Measurements from ENCODE around the gene UBE2G1. TPM values are rescaled to one million over a fixed set of nuclear protein-coding genes. Genes with fewer than 3 reads are reported as not detected.

Gene UBE2G1
- total and polyA plus RNA-seq, 10 of the 15 experiments (the other 5 are each of a cell fraction or from before 2014, with no cell fraction given), result 24.4 to 139 (median 77.4) TPM

DNA sequence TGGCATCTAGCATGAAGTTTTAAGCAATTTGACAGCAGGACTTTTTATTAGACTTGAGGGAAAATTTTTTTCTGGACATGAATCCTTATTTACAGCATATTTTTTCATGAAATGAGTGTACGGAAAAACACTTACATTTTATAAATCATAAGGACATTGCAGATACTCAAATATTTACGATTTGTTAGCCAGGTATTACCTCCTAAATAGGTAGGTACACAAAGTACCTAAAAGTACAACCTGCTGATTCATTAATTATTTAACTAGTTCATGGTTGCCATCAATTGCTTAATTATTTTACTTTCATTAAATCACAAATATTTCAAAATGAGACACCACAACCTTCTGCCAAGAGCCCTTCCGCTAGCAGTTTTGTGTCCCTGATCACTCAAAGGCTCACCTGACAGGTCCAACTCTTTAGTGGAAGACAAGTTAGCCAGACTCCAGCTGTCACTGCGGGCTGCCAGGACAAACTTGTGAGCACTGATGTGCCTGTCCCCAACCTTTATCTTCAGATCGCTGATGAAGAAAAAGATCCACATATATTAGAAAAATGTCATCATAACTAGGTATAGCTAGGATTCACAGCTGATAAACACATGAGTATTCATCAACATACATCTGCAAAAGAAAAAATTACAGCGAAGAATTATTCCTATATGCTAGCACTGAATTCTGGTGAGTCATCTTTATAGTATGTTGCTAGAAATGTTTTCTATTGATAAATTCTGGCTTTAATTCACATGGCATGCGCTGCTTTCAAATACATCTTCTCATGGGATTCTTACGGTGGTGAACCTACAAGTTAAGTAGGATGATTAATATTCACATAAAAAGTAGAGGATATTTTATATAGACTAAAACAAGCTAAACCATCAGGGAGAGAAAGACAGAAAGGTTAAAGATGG lies 130.8 kb downstream of the UBE2G1 start:
- Histone ChIP-seq H3K27ac (ENCODE audit: control insufficient read depth, insufficient read depth) (no peak overlapping the region), H3K4me3 (no peak overlapping the region), H2AFZ (ENCODE audit: control insufficient read depth, low read depth, low read length) (no peak overlapping the region), H3K4me1 (ENCODE audit: control insufficient read depth, insufficient read depth, low read length) (no peaks in the 10 kb centered on the region), H3K9ac (ENCODE audit: control insufficient read depth, insufficient read depth, low read length) (no peak overlapping the region), H4K20me1 (ENCODE audit: control insufficient read depth, insufficient read depth) (no peaks in the 10 kb centered on the region), H3K36me3 (ENCODE audit: control insufficient read depth in 2 of 2, insufficient read depth in 2 of 2, low read length in 1 of 2) (peaks cover 3 to 35% of the 10 kb centered on the region in 2 experiments), H3K9me3 (replicated peaks; ENCODE audit: control insufficient read depth, insufficient read depth, low read length) (no peaks in the 10 kb centered on the region), H3K27me3 (replicated peaks in 1 of 2; ENCODE audit: control insufficient read depth in 2 of 2, insufficient read depth in 2 of 2, low read length in 1 of 2) (no peaks in the 10 kb centered on the region), H3K79me2 (ENCODE audit: control insufficient read depth, insufficient read depth, low read length) (no peaks in the 10 kb centered on the region), H3K4me2 (ENCODE audit: control insufficient read depth, insufficient read depth) (no peak overlapping the region)
- ChIA-PET SMC1A (ENCODE audit: uncharacterized antibody, unreplicated experiment) (interaction anchor here (1.8 kb wide), 1 partner anchor 20 kb away, joined by 7 read pairs; no protein-coding TSS in a partner anchor), CTCF (interaction anchor here (0.9 to 1.1 kb wide), 2 partner anchors 20 to 69 kb away, joined by 3 to 4 read pairs; no protein-coding TSS in a partner anchor), RAD21 (ENCODE audit: unreplicated experiment) (no interaction called here), POLR2A (interaction anchor here (0.6 kb wide), 1 partner anchor 15 kb away, joined by 4 read pairs; no protein-coding TSS in a partner anchor)
- BruUV-seq (replicated peaks), result no TSS peak
- ATAC-seq, result no peak
- intact Hi-C loops (cut with micrococcal nuclease; ENCODE audit: unreplicated experiment) (no loop called here), in situ Hi-C loops (cut with MboI) (no loop called here)
- TF ChIP-seq BCL11A (IDR thresholded peaks at IDR 0.05; ENCODE audit: low read depth, low read length) (no peak), CBX5 (IDR thresholded peaks at IDR 0.05; ENCODE audit: low read depth) (no peak), EP300 (IDR thresholded peaks at IDR 0.05; ENCODE audit: borderline replicate concordance in 1 of 2, control insufficient read depth in 1 of 2, low read depth in 2 of 2, low read length in 2 of 2) (no peak), RB1 (IDR thresholded peaks at IDR 0.05; ENCODE audit: borderline replicate concordance) (no peak), BMI1 (IDR thresholded peaks at IDR 0.05; ENCODE audit: borderline replicate concordance) (no peak), MEF2B (IDR thresholded peaks at IDR 0.05; ENCODE audit: partially characterized antibody, poor library complexity, severe bottlenecking) (no peak), HDAC2 (IDR thresholded peaks at IDR 0.05) (no peak), GABPA (IDR thresholded peaks at IDR 0.05; ENCODE audit: low read depth) (no peak), FOXM1 (IDR thresholded peaks at IDR 0.05; ENCODE audit: low read depth, low read length) (no peak), MXI1 (IDR thresholded peaks at IDR 0.05; ENCODE audit: low read depth, low read length) (no peak), IRF4 (IDR thresholded peaks at IDR 0.05; ENCODE audit: low read depth, low read length) (no peak)
- TF ChIP-seq, protein P1, sequence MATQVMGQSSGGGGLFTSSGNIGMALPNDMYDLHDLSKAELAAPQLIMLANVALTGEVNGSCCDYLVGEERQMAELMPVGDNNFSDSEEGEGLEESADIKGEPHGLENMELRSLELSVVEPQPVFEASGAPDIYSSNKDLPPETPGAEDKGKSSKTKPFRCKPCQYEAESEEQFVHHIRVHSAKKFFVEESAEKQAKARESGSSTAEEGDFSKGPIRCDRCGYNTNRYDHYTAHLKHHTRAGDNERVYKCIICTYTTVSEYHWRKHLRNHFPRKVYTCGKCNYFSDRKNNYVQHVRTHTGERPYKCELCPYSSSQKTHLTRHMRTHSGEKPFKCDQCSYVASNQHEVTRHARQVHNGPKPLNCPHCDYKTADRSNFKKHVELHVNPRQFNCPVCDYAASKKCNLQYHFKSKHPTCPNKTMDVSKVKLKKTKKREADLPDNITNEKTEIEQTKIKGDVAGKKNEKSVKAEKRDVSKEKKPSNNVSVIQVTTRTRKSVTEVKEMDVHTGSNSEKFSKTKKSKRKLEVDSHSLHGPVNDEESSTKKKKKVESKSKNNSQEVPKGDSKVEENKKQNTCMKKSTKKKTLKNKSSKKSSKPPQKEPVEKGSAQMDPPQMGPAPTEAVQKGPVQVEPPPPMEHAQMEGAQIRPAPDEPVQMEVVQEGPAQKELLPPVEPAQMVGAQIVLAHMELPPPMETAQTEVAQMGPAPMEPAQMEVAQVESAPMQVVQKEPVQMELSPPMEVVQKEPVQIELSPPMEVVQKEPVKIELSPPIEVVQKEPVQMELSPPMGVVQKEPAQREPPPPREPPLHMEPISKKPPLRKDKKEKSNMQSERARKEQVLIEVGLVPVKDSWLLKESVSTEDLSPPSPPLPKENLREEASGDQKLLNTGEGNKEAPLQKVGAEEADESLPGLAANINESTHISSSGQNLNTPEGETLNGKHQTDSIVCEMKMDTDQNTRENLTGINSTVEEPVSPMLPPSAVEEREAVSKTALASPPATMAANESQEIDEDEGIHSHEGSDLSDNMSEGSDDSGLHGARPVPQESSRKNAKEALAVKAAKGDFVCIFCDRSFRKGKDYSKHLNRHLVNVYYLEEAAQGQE (IDR thresholded peaks at IDR 0.05; ENCODE audit: low read depth, low read length), result no peak
- TF ChIP-seq, protein P2, sequence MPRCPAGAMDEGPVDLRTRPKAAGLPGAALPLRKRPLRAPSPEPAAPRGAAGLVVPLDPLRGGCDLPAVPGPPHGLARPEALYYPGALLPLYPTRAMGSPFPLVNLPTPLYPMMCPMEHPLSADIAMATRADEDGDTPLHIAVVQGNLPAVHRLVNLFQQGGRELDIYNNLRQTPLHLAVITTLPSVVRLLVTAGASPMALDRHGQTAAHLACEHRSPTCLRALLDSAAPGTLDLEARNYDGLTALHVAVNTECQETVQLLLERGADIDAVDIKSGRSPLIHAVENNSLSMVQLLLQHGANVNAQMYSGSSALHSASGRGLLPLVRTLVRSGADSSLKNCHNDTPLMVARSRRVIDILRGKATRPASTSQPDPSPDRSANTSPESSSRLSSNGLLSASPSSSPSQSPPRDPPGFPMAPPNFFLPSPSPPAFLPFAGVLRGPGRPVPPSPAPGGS (IDR thresholded peaks at IDR 0.05; ENCODE audit: borderline replicate concordance, insufficient read depth, low read depth, low read length, poor library complexity, severe bottlenecking), result no peak
- TF ChIP-seq, protein P3, sequence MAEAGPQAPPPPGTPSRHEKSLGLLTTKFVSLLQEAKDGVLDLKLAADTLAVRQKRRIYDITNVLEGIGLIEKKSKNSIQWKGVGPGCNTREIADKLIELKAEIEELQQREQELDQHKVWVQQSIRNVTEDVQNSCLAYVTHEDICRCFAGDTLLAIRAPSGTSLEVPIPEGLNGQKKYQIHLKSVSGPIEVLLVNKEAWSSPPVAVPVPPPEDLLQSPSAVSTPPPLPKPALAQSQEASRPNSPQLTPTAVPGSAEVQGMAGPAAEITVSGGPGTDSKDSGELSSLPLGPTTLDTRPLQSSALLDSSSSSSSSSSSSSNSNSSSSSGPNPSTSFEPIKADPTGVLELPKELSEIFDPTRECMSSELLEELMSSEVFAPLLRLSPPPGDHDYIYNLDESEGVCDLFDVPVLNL (IDR thresholded peaks at IDR 0.05; ENCODE audit: low read depth, low read length), result no peak
- WGBS (ENCODE audit: insufficient coverage, insufficient replicate concordance, low lambda C conversion rate, missing lambda C conversion rate), result 97% methylated on average over 8 of the region's 8 CpGs
- no peak for FAIRE-seq
- no peak for DNase-seq (ENCODE audit: low read depth, low spot score)
